Endothelial cell of umbilical vein (primary cell): ENCODE results near the gene AADACL4. TPM values are rescaled to one million over a fixed set of nuclear protein-coding genes. Genes with fewer than 3 reads are reported as not detected.

Source experiments
- BruUV-seq: library from RNA; stranded (reverse); fragments of 400-500 nt; replicated peaks from 2 replicates; lab custom pipeline; 2021; lab: Mats Ljungman, UMichigan
- CTCF ChIA-PET: fragments of 300-600, 350-600 bp; sonication (Branson Sonifier 250); formaldehyde crosslinking; loops from one replicate; lab custom pipeline; 2021; ENCODE audit warnings: antibody characterized with exemption, inconsistent platforms; lab: Charles Lee
- POLR2A ChIA-PET: fragments of 300-600, 350-600 bp; sonication (Branson Sonifier 250); formaldehyde crosslinking; loops from one replicate; lab custom pipeline; 2021; ENCODE audit warnings: antibody characterized with exemption, inconsistent platforms; lab: Charles Lee
- DNase-seq: peaks from one replicate; pipeline ENCODE4 v3.0.0-alpha.2; 2011; ENCODE audit warnings: low read depth, low spot score
- FAIRE-seq: peaks from 2 replicates; lab custom pipeline; 2011; peaks lifted over from hg19 to GRCh38; lab: Jason Lieb, UNC
- H2AFZ ChIP-seq: 2 replicates; pipeline ENCODE4 v1.6.0; 2012; ENCODE audit warnings: low read depth, low read length, control low read depth, inconsistent platforms
- H3K27ac ChIP-seq: 2 replicates; pipeline ENCODE4 v1.5.1; 2011; ENCODE audit warnings: low read depth, mild to moderate bottlenecking, control low read depth, low read length, moderate library complexity; ENCODE audit not compliant: insufficient read depth
- H3K27me3 ChIP-seq, 2 experiments: 2 replicates each; pipeline versions ENCODE4 v1.6.0 to v1.6.1; 2011; ENCODE audit warnings: low read length in 2 of 2, mixed read lengths in 1 of 2; ENCODE audit not compliant: control insufficient read depth in 2 of 2, insufficient read depth in 2 of 2
- H3K36me3 ChIP-seq, 2 experiments: 2 replicates in 1 of 2; 3 replicates in 1 of 2; pipeline ENCODE4 v1.5.1; 2011; ENCODE audit warnings: low read length in 2 of 2, mild to moderate bottlenecking in 1 of 2, moderate library complexity in 1 of 2; ENCODE audit not compliant: control insufficient read depth in 2 of 2, insufficient read depth in 2 of 2; ENCODE audit errors: extremely low read depth in 1 of 2
- H3K4me1 ChIP-seq: 3 replicates; pipeline ENCODE4 v1.5.1; 2011; ENCODE audit warnings: mild to moderate bottlenecking, low read length; ENCODE audit not compliant: control insufficient read depth, insufficient read depth; ENCODE audit errors: extremely low read depth
- H3K4me2 ChIP-seq: 2 replicates; pipeline ENCODE4 v1.6.1; 2011; ENCODE audit warnings: low read length, control low read depth, mixed read lengths; ENCODE audit not compliant: insufficient read depth
- H3K4me3 ChIP-seq, 3 experiments: fragments of 200-600 bp in 1 of 3; sonication (generic), shearing (Covaris generic) in 1 of 3; replicated peaks in 1 of 3; 2 replicates each; pipeline ENCODE4 v1.5.1; 2011 to 2016; ENCODE audit warnings: control low read depth in 3 of 3, low read length in 3 of 3, mild to moderate bottlenecking in 2 of 3, inconsistent platforms in 1 of 3, low read depth in 1 of 3, moderate library complexity in 1 of 3; ENCODE audit not compliant: insufficient read depth in 1 of 3
- H3K79me2 ChIP-seq: 2 replicates; pipeline ENCODE4 v1.6.0; 2012; ENCODE audit warnings: low read length, inconsistent platforms; ENCODE audit not compliant: control insufficient read depth, insufficient read depth
- H3K9ac ChIP-seq: replicated peaks from 2 replicates; pipeline ENCODE3; 2011; ENCODE audit warnings: low read length, control low read depth; ENCODE audit not compliant: insufficient read depth; ENCODE audit errors: extremely low read depth
- H3K9me1 ChIP-seq: replicated peaks from 3 replicates; pipeline ENCODE4 v1.6.0; 2011; ENCODE audit warnings: mild to moderate bottlenecking, low read length; ENCODE audit not compliant: control insufficient read depth, insufficient read depth; ENCODE audit errors: extremely low read depth
- H3K9me3 ChIP-seq: replicated peaks from 2 replicates; pipeline ENCODE4 v1.5.1; 2012; ENCODE audit warnings: low read length, inconsistent platforms; ENCODE audit not compliant: control insufficient read depth, insufficient read depth
- H4K20me1 ChIP-seq: replicated peaks from 2 replicates; pipeline ENCODE3; 2011; ENCODE audit warnings: mild to moderate bottlenecking, low read length; ENCODE audit not compliant: control insufficient read depth, insufficient read depth; ENCODE audit errors: extremely low read depth
- EZH2 ChIP-seq: IDR thresholded peaks from 2 replicates; pipeline ENCODE4 v1.6.1; 2012; ENCODE audit warnings: borderline replicate concordance, low read depth, mild to moderate bottlenecking, moderate library complexity, low read length, inconsistent platforms; ENCODE audit not compliant: severe bottlenecking
- FOS ChIP-seq: IDR thresholded peaks from 2 replicates; pipeline ENCODE4 v1.6.1; 2011; ENCODE audit warnings: mild to moderate bottlenecking, low read length, moderate library complexity, borderline replicate concordance; ENCODE audit not compliant: insufficient read depth
- GATA2 ChIP-seq: IDR thresholded peaks from 2 replicates; pipeline ENCODE4 v1.7.0; 2011; ENCODE audit warnings: low read depth, mild to moderate bottlenecking, moderate library complexity, mixed read lengths, low read length; ENCODE audit not compliant: insufficient read length, insufficient read depth
- JUN ChIP-seq: IDR thresholded peaks from 2 replicates; pipeline ENCODE4 v1.6.1; 2011; ENCODE audit warnings: borderline replicate concordance, low read depth; ENCODE audit not compliant: insufficient read length, insufficient read depth
- MYC ChIP-seq: IDR thresholded peaks from one replicate; pipeline ENCODE4 v1.6.1; 2011; ENCODE audit warnings: mild to moderate bottlenecking, low read depth, low read length
- POLR2A ChIP-seq: IDR thresholded peaks from 2 replicates; pipeline ENCODE4 v1.6.1; 2012; ENCODE audit warnings: low read depth, mild to moderate bottlenecking, control low read depth, low read length
- POLR2AphosphoS5 ChIP-seq: IDR thresholded peaks from 2 replicates; pipeline ENCODE4 v1.6.1; 2012; ENCODE audit warnings: low read depth, mild to moderate bottlenecking, control low read depth, low read length, moderate library complexity; ENCODE audit not compliant: insufficient read depth
- dilution Hi-C: fragments of 300-500 bp; cut with MboI; formaldehyde crosslinking; loops from one replicate; pipeline ENCODE4 v1.15.0; 2019; ENCODE audit warnings: low sequenced_read_pairs; ENCODE audit not compliant: extremely low pct_ligation_motif_present
- intact Hi-C: fragments of 100-400 bp; cut with micrococcal nuclease; formaldehyde crosslinking; loops from one replicate; pipeline ENCODE4 v1.10.0; 2022
- polyA plus RNA-seq, 4 experiments: library from polyadenylated mRNA; depleted of rRNA in 3 of 4; stranded (reverse) in 3 of 4; unstranded in 1 of 4; fragments of >200 nt; gene quantifications; 2 replicates each; pipeline versions ENCODE4 v1.2.1 to v1.2.3, GENCODE V29; 2011 to 2012; ENCODE audit warnings: missing spikeins in 1 of 4
- total RNA-seq: library from RNA; stranded (reverse); gene quantifications from 2 replicates; pipeline ENCODE4 v1.2.3, GENCODE V29; 2021
- TF ChIP-seq, protein P1 (sequence below): IDR thresholded peaks from 2 replicates; pipeline ENCODE4 v1.6.1; 2011; ENCODE audit not compliant: insufficient read depth, insufficient read length
- TF ChIP-seq, protein P2 (sequence below), 2 donors: IDR thresholded peaks; 1 replicate in 1 of 2; 2 replicates in 1 of 2; pipeline ENCODE4 v1.5.1; 2011; ENCODE audit warnings: low read length in 2 of 2, mild to moderate bottlenecking in 2 of 2, moderate library complexity in 2 of 2, control low read depth in 1 of 2, inconsistent platforms in 1 of 2, low read depth in 1 of 2; ENCODE audit not compliant: insufficient read depth in 1 of 2; ENCODE audit errors: extremely low read depth in 1 of 2

AADACL4 gene
- total and polyA plus RNA-seq, 2 donors (not counting 3 experiments of a cell fraction or from before 2014, with no cell fraction given) = not detected

DNA sequence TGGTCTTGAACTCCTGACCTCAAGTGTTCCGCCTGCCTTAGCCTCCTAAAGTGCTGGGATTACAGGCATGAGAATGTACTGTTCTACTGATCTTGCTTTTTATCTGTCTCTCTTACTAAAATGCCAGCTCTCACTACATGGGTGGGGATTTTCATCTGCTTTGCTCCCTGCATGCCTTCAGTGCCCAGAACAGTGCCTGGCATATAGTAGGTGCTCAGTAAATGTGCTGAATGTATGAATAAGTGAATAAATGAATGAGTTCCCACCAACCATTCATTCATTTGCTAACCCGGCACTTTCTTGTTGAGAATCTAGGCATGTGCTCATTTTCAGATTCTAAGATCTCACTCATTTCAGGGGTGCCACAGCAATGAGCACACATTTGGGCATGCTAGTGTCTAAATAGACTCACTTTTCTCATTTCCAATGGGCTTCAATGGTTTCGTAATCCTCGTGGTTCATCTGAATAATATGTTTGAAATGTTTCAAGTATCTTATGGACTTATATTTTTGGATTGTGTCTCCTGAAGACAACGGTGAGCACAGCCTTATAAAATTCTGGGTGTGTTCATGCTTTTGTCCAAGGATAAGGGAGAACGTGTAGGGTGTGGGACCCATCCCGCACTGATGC lies 33.5 kb upstream of the AADACL4 start:
- dilution Hi-C loops = no loop called here
- H3K4me3 ChIP-seq = no peak overlapping the region
- H3K9me3 ChIP-seq = no peaks in the 10 kb centered on the region
- no peak for TF ChIP-seq FOS
- no peak for TF ChIP-seq JUN
- TF ChIP-seq EZH2 = no peak
- TF ChIP-seq, protein P1, sequence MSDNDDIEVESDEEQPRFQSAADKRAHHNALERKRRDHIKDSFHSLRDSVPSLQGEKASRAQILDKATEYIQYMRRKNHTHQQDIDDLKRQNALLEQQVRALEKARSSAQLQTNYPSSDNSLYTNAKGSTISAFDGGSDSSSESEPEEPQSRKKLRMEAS = no peak
- TF ChIP-seq GATA2 = no peak
- no peak for TF ChIP-seq POLR2A
- no peak for TF ChIP-seq POLR2AphosphoS5
- TF ChIP-seq MYC = no peak
- TF ChIP-seq, protein P2, sequence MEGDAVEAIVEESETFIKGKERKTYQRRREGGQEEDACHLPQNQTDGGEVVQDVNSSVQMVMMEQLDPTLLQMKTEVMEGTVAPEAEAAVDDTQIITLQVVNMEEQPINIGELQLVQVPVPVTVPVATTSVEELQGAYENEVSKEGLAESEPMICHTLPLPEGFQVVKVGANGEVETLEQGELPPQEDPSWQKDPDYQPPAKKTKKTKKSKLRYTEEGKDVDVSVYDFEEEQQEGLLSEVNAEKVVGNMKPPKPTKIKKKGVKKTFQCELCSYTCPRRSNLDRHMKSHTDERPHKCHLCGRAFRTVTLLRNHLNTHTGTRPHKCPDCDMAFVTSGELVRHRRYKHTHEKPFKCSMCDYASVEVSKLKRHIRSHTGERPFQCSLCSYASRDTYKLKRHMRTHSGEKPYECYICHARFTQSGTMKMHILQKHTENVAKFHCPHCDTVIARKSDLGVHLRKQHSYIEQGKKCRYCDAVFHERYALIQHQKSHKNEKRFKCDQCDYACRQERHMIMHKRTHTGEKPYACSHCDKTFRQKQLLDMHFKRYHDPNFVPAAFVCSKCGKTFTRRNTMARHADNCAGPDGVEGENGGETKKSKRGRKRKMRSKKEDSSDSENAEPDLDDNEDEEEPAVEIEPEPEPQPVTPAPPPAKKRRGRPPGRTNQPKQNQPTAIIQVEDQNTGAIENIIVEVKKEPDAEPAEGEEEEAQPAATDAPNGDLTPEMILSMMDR (IDR thresholded peaks at IDR 0.05; ENCODE audit: extremely low read depth in 1 of 2, insufficient read depth in 1 of 2, low read depth in 1 of 2, low read length in 2 of 2) = no peak
- peaks cover 5 to 7% of the 10 kb centered on the region in 2 experiments for H3K36me3 ChIP-seq
- no TSS peak for BruUV-seq
- H2AFZ ChIP-seq = no peak overlapping the region
- no peak overlapping the region for H3K9ac ChIP-seq
- ChIA-PET CTCF (no interaction called here), POLR2A (no interaction called here)
- FAIRE-seq = no peak
- H3K27me3 ChIP-seq = no peaks in the 10 kb centered on the region
- no peaks in the 10 kb centered on the region for H3K9me1 ChIP-seq
- H3K4me1 ChIP-seq = peaks cover 7% of the 10 kb centered on the region
- no peak overlapping the region for H3K27ac ChIP-seq
- no peaks in the 10 kb centered on the region for H4K20me1 ChIP-seq
- peaks cover 8% of the 10 kb centered on the region for H3K79me2 ChIP-seq
- no peak for DNase-seq
- intact Hi-C loops = no loop called here
- no peak overlapping the region for H3K4me2 ChIP-seq
